Stimulated activated CD4-positive, alpha-beta T cell treated with anti-CD3 and anti-CD28 coated beads, Interleukin-2, amount 100 ng/mL, for 24 hours (primary cell): Measurements from ENCODE around the gene KANSL1L.
A peak's percentile ranks its signal among the peaks of the same experiment; 100 is the strongest.
"Not testable (repeated sequence)": the region's sequence is repeated elsewhere in the genome, so short reads cannot be mapped to it uniquely, and the experiment has no call there.

Experiments used
- DNase-seq, 2 donors: peaks; one replicate each; pipeline ENCODE4 v3.0.0-alpha.2; 2020

Gene KANSL1L

GRCh38 chr2:210177769-210178168 is 6.6 kb upstream of the KANSL1L start:
- DNase-seq: no peak

- not testable (repeated sequence) for DNase-seq
Observed at GRCh38 chr2:210177115-210177514, 5.9 kb upstream of the KANSL1L start.

GRCh38 chr2:210174086-210174485 is 2.9 kb upstream of the KANSL1L start:
- DNase-seq: no peak

GRCh38 chr2:210172219-210172575 is 988 bp upstream of the KANSL1L start:
- DNase-seq: no peak

- DNase-seq: peak; percentile 97 to 98
Observed at GRCh38 chr2:210170446-210171303, 534 bp downstream of the KANSL1L start.

- no peak for DNase-seq
Observed at GRCh38 chr2:210170196-210170445, 1.1 kb downstream of the KANSL1L start.

- DNase-seq: no peak
Observed at GRCh38 chr2:210169516-210170195, 1.6 kb downstream of the KANSL1L start.

GRCh38 chr2:210167227-210167626 is 4.0 kb downstream of the KANSL1L start:
- no peak for DNase-seq

- DNase-seq: no peak
Observed at GRCh38 chr2:210162466-210163124, 8.6 kb downstream of the KANSL1L start.

- no peak for DNase-seq
Observed at GRCh38 chr2:210159059-210159458, 12.2 kb downstream of the KANSL1L start.

GRCh38 chr2:210158236-210158635 is 13.0 kb downstream of the KANSL1L start:
- DNase-seq: no peak

GRCh38 chr2:210157526-210157925 is 13.7 kb downstream of the KANSL1L start:
- no peak for DNase-seq

GRCh38 chr2:210147614-210148013 is 23.6 kb downstream of the KANSL1L start:
- no peak for DNase-seq

- no peak for DNase-seq
Observed at GRCh38 chr2:210132239-210132638, 39.0 kb downstream of the KANSL1L start.

- DNase-seq: no peak
Observed at GRCh38 chr2:210128961-210129360, 42.2 kb downstream of the KANSL1L start.

GRCh38 chr2:210113614-210114235 is 57.5 kb downstream of the KANSL1L start:
- no peak for DNase-seq

GRCh38 chr2:210112871-210113270 is 58.3 kb downstream of the KANSL1L start:
- no peak for DNase-seq

GRCh38 chr2:210099940-210100339 is 71.3 kb downstream of the KANSL1L start:
- no peak for DNase-seq

GRCh38 chr2:210094787-210095186 is 76.4 kb downstream of the KANSL1L start:
- DNase-seq: no peak

- DNase-seq: no peak
Observed at GRCh38 chr2:210092791-210093190, 78.4 kb downstream of the KANSL1L start.

- no peak for DNase-seq
Observed at GRCh38 chr2:210086930-210087329, 84.3 kb downstream of the KANSL1L start.

GRCh38 chr2:210086292-210086691 is 84.9 kb downstream of the KANSL1L start:
- no peak for DNase-seq

GRCh38 chr2:210072922-210073509 is 98.2 kb downstream of the KANSL1L start:
- no peak for DNase-seq
